GM21825 (cell line): ENCODE measurements around the gene UBAC2.
A peak's percentile ranks its signal among the peaks of the same experiment; 100 is the strongest.
"Not testable (repeated sequence)": the region's sequence is repeated elsewhere in the genome, so short reads cannot be mapped to it uniquely, and the experiment has no call there.

Experiments
- ATAC-seq: cut with Tn5 transposase; IDR thresholded peaks from one replicate; pipeline ENCODE4 v1.9.1; 2021; ENCODE audit warnings: mild to moderate bottlenecking, moderate library complexity; ENCODE audit not compliant: unreplicated experiment

Gene UBAC2

GRCh38 chr13:99182439-99182838 is 18.2 kb upstream of the UBAC2 start:
- ATAC-seq: no peak

- ATAC-seq: no peak
These were observed 15.0 kb upstream of the UBAC2 start for GRCh38 chr13:99185606-99186005.

GRCh38 chr13:99190147-99190985 is 10.3 kb upstream of the UBAC2 start:
- no peak for ATAC-seq

GRCh38 chr13:99191336-99191899 is 9.2 kb upstream of the UBAC2 start:
- ATAC-seq: no peak

GRCh38 chr13:99191900-99192399 is 8.7 kb upstream of the UBAC2 start:
- ATAC-seq: no peak

- no peak for ATAC-seq
These were observed 8.2 kb upstream of the UBAC2 start for GRCh38 chr13:99192480-99192879.

- no peak for ATAC-seq
These were observed 7.5 kb upstream of the UBAC2 start for GRCh38 chr13:99193152-99193551.

GRCh38 chr13:99196466-99197116 is 4.1 kb upstream of the UBAC2 start:
- ATAC-seq: no peak

GRCh38 chr13:99197117-99197651 is 3.5 kb upstream of the UBAC2 start:
- ATAC-seq: no peak

GRCh38 chr13:99199541-99200431 is 868 bp upstream of the UBAC2 start:
- peak; percentile 3 for ATAC-seq

GRCh38 chr13:99203601-99204579 is 3.2 kb downstream of the UBAC2 start:
- ATAC-seq: no peak

GRCh38 chr13:99205621-99206220 is 5.1 kb downstream of the UBAC2 start:
- no peak for ATAC-seq

GRCh38 chr13:99206226-99206625 is 5.6 kb downstream of the UBAC2 start:
- ATAC-seq: no peak

GRCh38 chr13:99206873-99207272 is 6.2 kb downstream of the UBAC2 start:
- no peak for ATAC-seq

- ATAC-seq: no peak
These were observed 6.9 kb downstream of the UBAC2 start for GRCh38 chr13:99207511-99207910.

- no peak for ATAC-seq
These were observed 7.5 kb downstream of the UBAC2 start for GRCh38 chr13:99208185-99208584.

- no peak for ATAC-seq
These were observed 8.3 kb downstream of the UBAC2 start for GRCh38 chr13:99208845-99209527.

GRCh38 chr13:99210627-99211026 is 10.0 kb downstream of the UBAC2 start:
- ATAC-seq: not testable (repeated sequence)
